Nephron progenitor cell (in vitro differentiated cells): ENCODE data around the gene SIK3.

Experiments used
- DNase-seq: peaks from one replicate; pipeline ENCODE4 v3.0.0; 2021
- H3K27ac Mint-ChIP-seq: 2 replicates; pipeline ENCODE4 v1.8.0; 2021; ENCODE audit warnings: mild to moderate bottlenecking, moderate library complexity, mixed read lengths
- H3K27me3 Mint-ChIP-seq: 2 replicates; pipeline ENCODE4 v1.8.0; 2021; ENCODE audit warnings: mild to moderate bottlenecking, low read depth, mixed read lengths; ENCODE audit not compliant: poor library complexity
- H3K36me3 Mint-ChIP-seq: 2 replicates; pipeline ENCODE4 v1.8.0; 2021; ENCODE audit warnings: low read depth, mixed read lengths
- H3K4me1 Mint-ChIP-seq: 2 replicates; pipeline ENCODE4 v1.8.0; 2021; ENCODE audit warnings: mixed read lengths
- H3K4me3 Mint-ChIP-seq: 2 replicates; pipeline ENCODE4 v1.8.0; 2021; ENCODE audit warnings: mild to moderate bottlenecking, moderate library complexity, mixed read lengths
- H3K9me3 Mint-ChIP-seq: 2 replicates; pipeline ENCODE4 v1.8.0; 2021; ENCODE audit warnings: mild to moderate bottlenecking, moderate library complexity, mixed read lengths
- TF ChIP-seq, protein P1 (sequence below): fragments of 200-600 bp; sonication (generic); IDR thresholded peaks from 2 replicates; pipeline ENCODE4 v1.5.0; 2021; ENCODE audit warnings: antibody characterized with exemption

The SIK3 gene

DNA sequence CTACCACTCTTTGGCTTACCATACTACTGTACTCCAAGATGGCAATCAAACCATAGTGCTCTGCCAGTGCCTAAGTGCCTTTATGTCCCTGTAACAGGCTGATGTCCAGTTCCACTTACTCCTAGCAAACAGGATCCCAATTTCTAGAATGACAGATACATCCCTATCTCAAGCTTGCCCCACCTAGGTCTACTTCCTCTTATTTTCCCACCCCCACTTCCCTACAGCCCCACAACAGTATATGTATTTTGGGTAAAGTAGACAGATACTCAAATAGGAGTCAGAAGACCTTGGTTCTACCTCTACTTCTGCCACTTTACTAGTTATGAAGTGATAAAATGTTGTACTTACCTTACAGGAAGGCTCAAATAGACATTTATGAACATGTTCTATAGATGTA lies 24.1 kb downstream of the SIK3 start:
- Mint-ChIP-seq H3K9me3 (peaks cover 1% of the 10 kb centered on the region), H3K4me1 (peaks cover 28% of the 10 kb centered on the region), H3K27me3 (no peaks in the 10 kb centered on the region), H3K36me3 (peaks cover 11% of the 10 kb centered on the region), H3K4me3 (no peak overlapping the region), H3K27ac (peak overlapping the region; percentile 71)
- TF ChIP-seq, protein P1, sequence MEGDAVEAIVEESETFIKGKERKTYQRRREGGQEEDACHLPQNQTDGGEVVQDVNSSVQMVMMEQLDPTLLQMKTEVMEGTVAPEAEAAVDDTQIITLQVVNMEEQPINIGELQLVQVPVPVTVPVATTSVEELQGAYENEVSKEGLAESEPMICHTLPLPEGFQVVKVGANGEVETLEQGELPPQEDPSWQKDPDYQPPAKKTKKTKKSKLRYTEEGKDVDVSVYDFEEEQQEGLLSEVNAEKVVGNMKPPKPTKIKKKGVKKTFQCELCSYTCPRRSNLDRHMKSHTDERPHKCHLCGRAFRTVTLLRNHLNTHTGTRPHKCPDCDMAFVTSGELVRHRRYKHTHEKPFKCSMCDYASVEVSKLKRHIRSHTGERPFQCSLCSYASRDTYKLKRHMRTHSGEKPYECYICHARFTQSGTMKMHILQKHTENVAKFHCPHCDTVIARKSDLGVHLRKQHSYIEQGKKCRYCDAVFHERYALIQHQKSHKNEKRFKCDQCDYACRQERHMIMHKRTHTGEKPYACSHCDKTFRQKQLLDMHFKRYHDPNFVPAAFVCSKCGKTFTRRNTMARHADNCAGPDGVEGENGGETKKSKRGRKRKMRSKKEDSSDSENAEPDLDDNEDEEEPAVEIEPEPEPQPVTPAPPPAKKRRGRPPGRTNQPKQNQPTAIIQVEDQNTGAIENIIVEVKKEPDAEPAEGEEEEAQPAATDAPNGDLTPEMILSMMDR, result no peak
- no peak for DNase-seq

- no peak overlapping the region for H3K4me3 Mint-ChIP-seq
- peak overlapping the region; percentile 71 for H3K27ac Mint-ChIP-seq
- H3K36me3 Mint-ChIP-seq, result peaks cover 9% of the 10 kb centered on the region
- H3K4me1 Mint-ChIP-seq, result peaks cover 28% of the 10 kb centered on the region
- TF ChIP-seq, protein P1, result no peak
- no peak for DNase-seq
- no peaks in the 10 kb centered on the region for H3K9me3 Mint-ChIP-seq
- H3K27me3 Mint-ChIP-seq, result no peaks in the 10 kb centered on the region
Observed at GRCh38 chr11:117073539-117073938, 24.7 kb downstream of the SIK3 start.

GRCh38 chr11:117072517-117073461 lies 25.4 kb downstream of the SIK3 start:
- no peak overlapping the region for H3K27ac Mint-ChIP-seq
- peaks cover 9% of the 10 kb centered on the region for H3K36me3 Mint-ChIP-seq
- H3K9me3 Mint-ChIP-seq, result no peaks in the 10 kb centered on the region
- no peak overlapping the region for H3K4me3 Mint-ChIP-seq
- H3K4me1 Mint-ChIP-seq, result peaks cover 23% of the 10 kb centered on the region
- TF ChIP-seq, protein P1, result no peak
- H3K27me3 Mint-ChIP-seq, result no peaks in the 10 kb centered on the region
- no peak for DNase-seq

DNA sequence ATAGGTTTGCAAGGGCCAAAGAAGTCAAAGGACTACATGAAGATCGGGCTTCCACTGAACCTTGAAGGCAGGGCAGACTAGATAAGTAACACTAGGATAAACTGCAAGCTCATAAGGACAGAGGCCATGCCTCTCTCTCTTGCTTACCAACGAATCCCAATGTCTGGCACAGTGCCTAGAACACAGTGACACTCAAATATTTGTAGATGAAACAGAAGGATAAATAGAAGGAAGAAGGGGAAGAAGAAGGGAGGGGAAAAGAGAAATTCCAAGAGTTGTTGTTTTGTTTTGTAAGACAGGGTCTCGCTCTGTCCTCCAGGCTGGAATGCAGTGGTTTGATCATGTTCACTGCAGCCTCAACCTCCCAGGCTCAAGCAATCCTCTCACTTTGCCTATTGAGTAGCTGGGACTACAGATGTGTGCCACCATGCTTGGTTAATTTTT lies 26.9 kb downstream of the SIK3 start:
- DNase-seq, result no peak
- TF ChIP-seq, protein P1, result no peak
- Mint-ChIP-seq H3K27ac (peak overlapping the region; percentile 77), H3K9me3 (no peaks in the 10 kb centered on the region), H3K27me3 (no peaks in the 10 kb centered on the region), H3K4me3 (no peak overlapping the region), H3K4me1 (peaks cover 16% of the 10 kb centered on the region), H3K36me3 (peaks cover 16% of the 10 kb centered on the region)

GRCh38 chr11:117070016-117070415 lies 28.2 kb downstream of the SIK3 start:
- H3K27me3 Mint-ChIP-seq, result no peaks in the 10 kb centered on the region
- peaks cover 17% of the 10 kb centered on the region for H3K36me3 Mint-ChIP-seq
- TF ChIP-seq, protein P1, result no peak
- H3K4me1 Mint-ChIP-seq, result peaks cover 16% of the 10 kb centered on the region
- H3K9me3 Mint-ChIP-seq, result no peaks in the 10 kb centered on the region
- DNase-seq, result no peak
- no peak overlapping the region for H3K4me3 Mint-ChIP-seq
- no peak overlapping the region for H3K27ac Mint-ChIP-seq
